ENCODE results near the gene PCLO.
"Not testable (repeated sequence)": the region's sequence is repeated elsewhere in the genome, so short reads cannot be mapped to it uniquely, and the experiment has no call there.

Gene PCLO

DNA sequence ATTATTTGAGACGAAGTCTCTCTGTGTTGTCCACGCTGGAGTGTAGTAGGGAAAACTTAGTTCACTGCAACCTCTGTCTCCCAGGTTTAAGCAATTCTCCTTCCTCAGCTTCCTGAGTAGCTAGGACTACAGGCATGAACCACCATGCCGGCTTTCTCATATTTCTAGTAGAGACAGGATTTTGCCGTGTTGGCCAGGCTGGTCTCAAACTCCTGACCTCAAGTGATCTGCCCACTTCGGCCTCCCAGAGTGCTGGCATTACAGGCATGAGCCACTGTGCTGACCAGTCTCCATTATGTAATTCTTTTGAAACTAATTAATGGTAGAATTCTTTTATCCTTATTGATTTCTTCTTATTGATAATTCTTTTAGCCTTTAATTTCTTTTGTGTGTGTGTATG, 32.5 kb downstream of the PCLO start:
- no peak for DNase-seq

DNA sequence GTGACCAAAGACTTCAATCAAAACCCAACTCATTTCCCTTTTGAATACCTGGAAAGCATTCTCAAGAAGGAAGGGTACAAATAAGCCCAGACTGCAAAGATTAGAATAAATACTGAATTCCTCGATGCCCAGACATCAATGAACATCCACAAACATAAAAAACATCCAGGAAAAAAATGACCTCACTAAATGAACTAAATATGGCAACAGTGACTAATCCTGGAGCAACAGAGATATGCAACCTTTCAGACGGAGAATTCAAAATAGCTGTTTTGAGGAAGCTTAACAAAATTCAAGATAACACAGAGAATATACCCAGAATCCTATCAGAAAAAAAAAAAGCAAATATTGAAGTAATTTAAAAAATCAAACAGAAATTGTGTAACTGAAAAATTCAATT, 43.2 kb downstream of the PCLO start:
- DNase-seq = no peak

DNA sequence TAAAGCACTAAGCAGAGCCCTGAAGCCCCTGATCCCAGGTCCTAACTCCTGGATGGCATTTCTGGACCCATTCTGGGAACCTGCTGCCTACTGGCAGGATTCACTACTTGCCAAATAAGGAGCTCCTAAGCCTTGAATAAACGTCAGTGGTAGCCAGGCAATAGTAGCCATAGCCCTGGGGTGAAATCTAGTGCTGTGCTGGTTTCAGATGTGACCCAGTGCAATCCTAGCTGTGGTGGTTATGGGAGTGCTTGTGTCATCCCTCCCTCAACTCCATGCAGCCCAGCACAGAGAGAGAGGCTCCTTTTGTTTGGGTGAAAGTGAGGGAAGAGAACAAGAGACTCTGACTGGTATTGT, 43.7 kb downstream of the PCLO start:
- no peak for DNase-seq

DNA sequence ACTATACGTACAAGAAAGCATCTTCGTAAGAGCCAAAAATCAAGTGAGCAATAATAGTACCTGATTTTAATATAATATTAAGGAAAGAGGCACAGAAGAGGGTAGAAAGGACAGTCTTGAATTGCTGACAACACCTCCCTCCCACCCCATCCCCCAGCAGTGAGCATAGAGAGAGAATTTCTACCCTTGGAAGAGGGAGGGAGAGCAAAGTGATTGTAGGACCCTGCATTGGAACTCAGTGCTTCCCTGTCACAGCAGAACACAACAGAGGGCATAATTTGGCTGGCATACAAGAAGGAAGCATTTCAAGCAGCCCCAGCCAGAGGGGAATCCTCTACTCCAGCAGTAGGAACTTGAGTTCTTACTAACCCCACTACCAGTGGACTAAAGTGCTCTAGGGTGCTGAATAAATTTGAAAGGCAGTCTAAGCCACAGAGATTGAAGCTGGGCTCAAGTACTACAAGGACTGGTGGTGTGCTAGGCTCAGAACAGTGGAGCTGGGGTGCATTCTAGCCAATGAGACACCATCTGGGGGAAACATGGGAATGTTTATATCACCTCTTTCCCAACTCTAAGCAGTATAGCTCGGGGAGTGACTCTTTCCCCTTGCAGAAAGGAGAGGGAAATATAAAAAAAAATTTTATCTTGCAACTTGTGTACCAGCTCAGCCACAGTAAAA, 44.2 kb downstream of the PCLO start:
- DNase-seq = no peak

DNA sequence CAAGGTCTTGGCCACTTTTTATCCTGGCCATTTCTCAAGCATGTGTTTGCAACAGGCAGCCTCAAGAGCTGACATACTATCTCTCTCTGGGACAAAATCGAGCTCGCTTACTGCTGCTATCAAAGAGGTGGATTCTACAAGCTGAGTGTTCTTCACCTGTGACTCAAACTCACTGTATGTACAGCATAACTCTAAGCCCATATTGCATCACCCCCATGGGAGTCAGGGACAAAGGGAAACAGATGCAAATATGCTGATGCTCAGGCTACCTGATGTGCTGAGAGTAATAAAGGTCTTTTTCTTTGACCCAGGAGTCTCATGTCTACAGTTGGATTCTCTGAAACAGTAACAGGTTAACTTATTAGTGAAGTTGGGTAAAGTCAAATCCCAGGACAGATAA, 45.2 kb downstream of the PCLO start:
- DNase-seq = no peak

DNA sequence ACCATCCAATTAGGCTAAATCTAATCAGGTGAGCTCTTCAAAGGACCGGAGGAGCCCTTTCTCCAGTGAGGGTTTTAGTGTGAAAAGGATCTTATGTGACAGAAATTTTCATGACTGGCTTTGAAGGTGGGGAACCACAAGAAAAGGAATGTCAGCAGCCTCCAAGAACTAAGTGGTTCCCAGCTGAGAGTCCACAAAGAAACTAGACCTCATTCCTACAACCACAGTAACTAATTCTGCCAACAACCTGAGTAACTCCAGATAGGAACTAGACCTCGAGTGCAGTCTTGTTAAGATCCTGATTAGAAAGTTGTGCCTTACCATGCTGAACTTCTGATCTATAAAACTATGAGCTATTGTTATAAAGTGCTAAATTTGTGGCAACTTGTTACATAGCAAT, 51.3 kb downstream of the PCLO start:
- DNase-seq = no peak

DNA sequence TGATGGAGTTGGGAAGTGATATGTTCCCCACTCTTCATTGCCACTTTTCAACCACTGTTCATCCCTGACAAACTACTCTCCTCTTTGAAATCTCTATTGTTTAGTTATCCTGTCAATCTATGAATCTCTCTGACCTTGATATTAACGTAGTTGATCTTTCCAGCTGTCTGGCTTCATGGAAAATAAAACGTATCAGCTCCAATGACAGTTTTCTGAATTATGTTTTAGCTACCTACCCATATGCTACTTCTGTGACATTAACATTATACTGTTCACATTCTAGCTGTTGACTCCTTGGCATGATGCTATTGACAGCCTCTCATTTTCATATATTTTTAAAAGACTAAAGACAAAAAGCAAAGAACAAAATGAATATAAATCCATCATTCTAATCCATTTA, 53.3 kb downstream of the PCLO start:
- no peak for DNase-seq

DNA sequence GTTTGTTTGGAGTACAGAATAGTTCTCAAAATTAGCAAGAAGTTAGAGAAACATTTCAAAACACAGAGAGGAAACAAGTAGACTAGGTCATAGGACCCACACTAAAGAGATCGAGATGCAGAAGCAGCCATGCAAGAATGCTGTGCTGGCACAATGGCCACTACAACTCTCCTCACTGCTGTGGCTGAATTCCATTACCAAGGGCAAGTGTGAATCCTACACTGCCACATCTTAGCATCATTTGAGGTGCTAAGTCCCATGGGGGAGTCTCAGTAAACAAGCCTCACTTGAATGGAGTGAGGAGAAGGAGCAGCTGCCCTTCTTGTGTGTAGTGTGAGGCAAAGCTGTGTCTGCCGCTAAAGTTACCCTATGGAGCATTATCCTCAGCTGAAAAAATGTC, 56.7 kb downstream of the PCLO start:
- DNase-seq = no peak

DNA sequence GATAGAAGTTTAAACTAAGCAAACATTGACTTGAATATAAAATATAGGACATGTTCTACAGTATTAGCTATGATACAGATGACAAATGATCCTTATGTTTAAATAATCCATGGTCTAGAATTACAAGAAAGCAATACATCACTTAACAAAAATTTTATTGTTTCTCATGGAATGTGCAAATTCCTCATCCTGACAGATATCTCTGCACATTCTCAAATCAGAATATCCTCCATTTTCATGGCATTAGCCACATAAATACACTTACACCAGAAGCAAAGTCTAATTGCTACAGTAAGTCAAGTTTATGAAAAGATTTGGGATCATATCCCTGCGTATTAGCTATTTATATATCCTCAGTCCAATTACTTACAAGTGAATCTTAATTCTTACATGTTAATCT, 57.6 kb downstream of the PCLO start:
- DNase-seq = no peak

DNA sequence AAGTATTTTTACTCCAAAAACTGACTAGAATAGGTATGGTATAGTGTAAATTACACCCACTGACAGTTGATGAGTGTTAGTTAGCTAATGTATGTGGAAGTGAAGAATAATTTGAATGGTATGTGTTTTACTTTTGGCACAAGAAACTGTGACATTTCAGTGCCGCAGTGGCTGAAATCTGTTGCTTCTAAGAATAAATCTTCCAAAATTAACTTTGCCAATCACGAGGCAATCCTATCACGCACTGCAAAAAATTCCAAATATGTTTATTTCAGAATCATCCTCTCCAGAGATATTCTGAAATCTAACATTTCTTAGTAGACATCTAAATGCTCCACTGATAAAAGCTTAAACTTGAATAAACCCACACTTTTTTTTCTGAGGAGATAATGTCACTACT, 61.2 kb downstream of the PCLO start:
- no peak for DNase-seq

DNA sequence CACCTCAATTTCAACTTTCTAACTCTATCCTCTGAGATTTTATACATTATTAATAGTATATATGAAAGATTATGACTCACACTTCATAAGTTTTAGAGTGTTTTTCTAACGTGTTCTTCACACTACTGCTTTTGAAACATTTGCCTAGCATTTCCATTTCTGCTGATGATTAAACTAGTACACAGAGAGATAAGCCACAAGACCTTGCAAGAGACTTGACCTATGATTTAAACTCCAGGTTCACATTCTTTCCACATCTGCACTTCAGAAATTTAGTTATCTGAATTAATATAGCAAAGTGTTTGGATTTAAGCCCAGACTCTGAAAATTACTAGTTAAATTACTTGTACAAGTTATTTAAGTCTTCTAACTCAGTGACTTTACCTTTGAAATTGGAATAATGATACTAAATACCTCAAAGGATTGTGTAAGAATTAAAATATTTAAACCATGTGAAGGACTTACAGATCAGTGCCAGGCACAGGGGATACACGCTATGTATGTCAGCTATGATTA, 66.6 kb downstream of the PCLO start:
- no peak for DNase-seq

DNA sequence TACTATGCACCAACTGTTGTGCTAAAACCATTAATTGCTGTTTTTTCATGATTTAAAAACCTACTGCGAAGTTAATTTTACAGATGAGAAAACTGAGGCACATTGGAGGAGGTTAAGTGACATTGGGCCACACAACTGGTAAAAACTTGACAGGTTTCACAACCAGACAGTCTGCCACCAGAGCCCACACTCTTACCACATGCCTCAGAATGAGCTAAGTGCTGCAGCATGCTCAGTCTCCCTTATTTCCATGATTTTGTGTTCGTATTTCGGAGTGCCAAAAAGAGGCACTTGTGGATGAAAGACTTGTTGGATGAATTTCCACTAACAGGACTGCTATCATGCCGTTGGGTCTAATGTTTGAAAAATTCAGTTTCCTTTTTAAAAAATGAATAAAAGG, 77.4 kb downstream of the PCLO start:
- no peak for DNase-seq

DNA sequence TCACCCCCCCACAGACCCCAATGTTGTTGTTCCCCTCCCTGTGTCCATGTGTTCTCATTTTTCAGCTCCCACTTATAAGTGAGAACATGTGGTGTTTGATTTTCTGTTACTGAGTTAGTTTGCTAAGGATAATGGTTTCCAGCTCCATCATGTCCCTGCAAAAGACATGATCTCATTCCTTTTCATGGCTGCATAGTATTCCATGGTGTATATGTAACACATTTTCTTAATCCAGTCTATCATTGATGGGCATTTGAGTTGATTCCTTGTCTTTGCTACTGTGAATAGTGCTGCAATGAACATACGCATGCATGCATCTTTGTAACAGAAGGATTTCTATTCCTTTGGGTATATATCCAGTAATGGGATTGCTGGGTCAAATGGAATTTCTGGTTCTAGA, 82.8 kb downstream of the PCLO start:
- DNase-seq = not testable (repeated sequence)

DNA sequence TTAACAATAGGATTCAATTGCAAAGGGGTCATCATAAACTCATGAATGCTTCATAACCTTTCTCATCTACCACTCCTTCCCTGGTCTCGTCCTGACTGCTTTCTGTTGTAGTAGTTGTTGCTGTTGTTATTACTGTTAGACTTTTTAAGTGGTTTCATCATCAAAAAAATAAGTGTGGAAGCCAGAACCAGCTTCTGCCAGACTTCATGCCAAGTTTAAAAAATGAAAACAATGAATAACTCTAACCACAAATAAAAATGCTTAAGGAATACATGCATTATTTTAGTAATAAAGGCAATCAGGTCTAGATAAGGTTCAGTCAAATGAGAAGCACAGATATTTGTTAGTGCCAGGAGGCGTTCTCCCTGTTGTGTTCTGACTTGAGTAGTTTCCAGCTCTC, 85.4 kb downstream of the PCLO start:
- no peak for DNase-seq

DNA sequence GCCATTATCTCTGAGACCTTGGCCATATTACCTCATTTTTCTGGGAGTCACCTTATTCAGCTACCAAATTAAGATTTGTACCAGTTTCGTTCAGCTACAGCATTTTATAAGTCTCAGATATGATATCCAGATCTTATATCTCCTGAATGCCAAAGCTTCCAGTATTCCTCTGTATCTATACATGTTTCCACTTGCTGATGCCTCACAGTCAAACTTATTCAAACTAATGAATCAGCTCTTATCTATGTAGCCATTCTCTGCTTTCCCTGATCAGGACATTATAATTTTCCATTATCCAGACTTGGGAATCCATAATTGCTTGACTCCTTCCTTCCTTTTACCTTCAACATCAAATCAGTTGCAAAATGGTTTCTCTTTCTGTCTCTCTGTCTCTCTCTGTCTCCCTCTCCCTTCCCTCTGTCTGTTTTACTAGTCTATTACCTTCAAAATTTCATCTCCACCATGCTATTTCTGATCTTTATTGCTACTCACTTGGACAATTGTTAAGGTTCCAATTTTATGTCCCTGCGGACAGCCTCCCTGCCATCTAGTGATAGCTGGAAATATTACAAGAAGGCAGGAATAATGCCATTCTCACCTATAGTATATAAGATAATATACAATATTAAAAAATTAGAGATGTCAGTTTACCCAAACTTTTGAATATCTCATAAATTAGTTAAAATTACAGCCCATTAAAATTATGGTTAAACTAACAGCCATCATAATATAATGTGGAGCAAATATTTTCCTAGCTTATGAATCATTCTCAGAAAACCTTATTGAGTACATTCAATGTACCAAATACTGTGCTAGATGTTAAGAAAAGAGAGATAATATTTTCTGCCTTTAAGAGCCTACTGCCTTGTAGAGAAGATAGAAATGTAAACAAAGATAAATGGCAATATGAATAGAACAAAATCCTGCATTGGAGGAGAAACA, 89.8 kb downstream of the PCLO start:
- DNase-seq = no peak

DNA sequence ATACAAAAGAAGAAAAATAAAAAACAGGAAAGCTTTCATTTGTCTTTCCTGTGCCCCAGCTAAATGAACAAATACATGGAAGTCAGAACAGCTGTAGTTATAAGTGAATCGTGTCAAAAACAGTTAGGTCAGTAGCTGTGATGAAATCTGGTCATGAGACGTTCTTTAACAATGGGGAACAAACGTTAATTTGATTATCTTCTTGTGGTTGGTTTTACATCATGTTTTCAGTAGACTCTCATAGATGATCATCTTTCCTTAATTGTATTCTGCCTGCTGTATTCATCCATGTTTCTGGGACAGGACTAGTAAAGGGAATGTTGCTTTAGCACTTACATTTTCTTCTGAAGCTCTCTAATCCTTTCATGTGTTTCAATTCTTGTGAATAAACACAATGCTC, 97.0 kb downstream of the PCLO start:
- DNase-seq = no peak

DNA sequence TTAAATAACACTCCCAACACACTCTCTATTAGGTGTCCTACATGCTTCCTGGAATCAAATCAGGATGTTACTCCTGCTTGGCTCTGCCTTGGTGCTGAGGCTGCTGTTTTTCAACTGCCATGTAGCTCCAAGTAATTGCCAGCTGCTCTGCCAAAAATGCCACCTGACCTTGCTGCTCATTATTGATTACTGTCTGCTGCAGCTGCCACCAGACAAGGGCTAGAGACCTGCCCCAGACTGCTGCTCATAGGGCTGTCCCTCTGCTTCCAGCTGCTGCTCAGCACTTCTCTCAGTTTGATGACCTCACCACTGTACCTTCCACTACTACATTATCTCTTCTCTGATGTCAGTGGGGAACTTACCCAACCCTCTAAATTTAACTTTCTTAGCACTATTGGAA, 102.5 kb downstream of the PCLO start:
- DNase-seq = peak; percentile 93

DNA sequence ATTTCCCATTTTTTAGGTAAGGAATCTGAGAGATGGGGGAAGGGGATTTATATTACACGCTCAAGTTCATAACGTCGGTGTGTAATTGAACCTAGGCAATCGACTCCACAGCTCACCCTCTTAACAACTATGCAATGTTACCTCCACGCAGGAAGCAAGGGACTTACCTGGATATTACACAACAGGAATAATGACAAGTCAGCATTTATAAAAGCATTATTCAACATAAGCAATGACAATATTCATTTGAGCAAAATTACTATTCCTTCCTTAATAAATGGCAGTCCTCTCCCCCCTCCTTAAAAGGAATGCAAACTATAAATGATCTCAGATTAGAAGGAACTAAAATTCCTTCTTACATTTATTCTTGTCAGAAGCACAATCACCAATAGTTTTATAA, 104.0 kb downstream of the PCLO start:
- no peak for DNase-seq

DNA sequence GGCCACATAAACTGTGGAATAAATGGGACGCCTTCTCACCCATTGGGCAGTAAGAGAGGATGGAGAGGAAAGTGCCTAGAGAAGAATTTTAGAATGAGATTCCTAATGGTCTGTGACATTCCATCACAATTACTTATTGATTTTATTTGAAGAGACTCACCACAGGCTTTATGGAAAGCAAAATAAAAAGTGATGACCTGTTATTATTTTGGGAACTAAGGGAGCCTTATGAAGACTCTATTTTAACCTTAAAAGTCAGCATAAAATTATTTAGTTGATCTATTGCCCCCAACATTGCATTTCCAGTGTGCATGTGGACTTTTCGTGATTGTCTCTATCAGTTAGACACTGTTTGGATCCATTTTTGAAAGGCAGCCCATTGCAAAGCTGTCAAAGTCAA, 107.5 kb downstream of the PCLO start:
- no peak for DNase-seq

DNA sequence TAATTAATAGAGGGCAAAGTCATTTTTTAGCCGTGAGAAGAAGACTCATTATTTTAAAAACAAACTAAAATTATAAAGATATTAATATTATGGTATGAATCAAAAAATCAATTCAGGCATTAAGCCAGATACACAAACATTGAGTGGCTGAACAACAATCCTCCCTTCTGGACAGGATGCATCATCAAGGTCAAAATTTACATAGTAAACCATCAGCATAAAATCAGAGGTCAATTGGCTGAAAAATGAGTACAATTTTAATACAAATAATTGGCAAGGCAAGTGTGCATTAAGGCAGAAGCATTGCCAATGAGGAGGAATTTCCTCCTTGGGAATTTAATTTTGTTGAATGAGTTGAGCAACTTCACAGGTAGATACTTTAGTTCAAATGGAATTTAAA, 108.2 kb downstream of the PCLO start:
- no peak for DNase-seq

DNA sequence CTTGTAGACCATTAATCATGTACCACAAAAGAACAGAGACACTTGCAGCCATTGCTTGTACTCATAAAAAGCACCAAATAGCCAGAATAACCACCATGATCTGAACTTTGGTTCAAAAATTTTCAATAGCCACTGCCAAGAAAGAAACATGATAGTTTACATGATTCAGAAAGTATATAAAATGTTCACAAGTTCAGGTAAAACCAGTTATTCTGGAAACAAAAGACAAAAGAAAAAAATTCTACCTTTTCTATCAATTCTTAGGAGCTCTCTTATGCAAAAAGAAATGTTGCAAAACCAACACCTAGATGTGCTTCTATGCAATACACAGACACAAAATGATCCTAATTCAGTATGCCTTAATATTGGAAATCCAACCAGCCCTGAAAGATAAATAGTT, 108.7 kb downstream of the PCLO start:
- DNase-seq = no peak

DNA sequence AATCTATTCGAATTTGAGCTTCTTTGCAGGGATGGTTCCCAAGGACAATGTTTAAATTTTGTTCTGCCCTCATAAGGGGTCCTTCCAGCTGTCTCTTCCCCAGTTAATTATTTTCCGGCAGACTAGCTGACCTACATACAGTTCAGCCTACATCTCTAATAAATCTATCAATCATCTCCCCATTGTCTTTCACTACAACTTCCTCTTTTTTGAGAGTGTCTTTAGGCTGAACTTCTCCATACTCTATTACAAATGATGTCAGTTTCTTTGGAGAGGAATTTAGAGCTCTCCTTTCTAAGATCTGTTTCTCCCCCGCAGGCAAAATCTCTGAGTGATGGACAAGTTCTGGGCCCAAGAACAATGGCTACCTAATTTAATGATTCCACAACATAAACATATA, 122.2 kb downstream of the PCLO start:
- DNase-seq = no peak

DNA sequence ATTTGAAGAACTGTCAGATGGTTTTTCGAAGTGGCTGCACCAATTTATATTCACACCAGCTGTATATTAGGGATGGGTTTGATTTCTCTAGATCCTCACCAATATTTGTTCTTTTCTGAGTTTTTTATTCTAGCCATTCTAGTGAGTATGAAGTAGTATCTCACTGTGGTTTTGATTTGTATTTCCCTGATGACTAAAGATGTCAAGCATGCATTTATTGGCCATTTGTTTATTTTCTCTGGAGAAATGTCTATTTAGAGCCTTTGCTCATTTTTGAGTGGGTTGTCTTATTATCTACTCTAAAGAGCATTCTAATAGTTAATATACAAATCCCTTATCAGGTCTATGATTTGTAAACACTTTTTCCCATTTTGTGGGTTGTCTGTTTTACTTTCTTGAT, 123.9 kb downstream of the PCLO start:
- DNase-seq = no peak

DNA sequence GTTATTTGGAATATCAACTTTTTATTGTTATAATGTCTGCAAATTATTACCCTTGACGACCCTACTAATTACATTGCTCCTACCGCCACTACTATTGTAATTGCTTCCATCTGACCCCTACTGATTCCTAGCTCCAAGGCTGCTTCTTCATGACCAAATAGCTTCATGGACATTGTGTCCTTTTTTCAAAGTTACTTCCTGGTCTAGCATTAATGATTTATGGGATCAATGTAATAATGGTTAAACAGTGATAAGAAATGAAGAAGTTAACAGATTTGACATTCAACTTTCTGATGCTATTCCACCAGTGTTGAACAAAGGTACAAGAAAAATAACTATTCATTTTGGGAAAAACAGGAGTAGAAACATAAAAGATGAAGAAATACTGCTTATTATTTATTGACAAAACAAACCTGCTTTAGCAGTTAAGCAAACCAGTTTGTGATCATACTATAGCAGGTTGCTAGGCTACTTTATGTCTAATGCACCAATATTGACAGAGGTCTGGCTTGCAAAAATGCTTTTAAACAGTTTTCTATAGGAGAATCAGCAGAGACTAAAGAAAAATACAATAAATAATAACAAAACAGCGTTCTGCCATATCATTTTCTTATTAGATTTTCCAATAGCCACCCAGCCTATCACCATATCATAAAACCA, 125.8 kb downstream of the PCLO start:
- DNase-seq = no peak
